T-helper 9 cell (primary cell): ENCODE measurements around the gene PTPRG.

Source experiments
- DNase-seq: peaks from one replicate; pipeline ENCODE4 v3.0.0-alpha.2; 2020

PTPRG gene

GRCh38 chr3:62214850-62215249 is 653.5 kb downstream of the PTPRG start:
- DNase-seq, result no peak

GRCh38 chr3:62220616-62221015 is 659.2 kb downstream of the PTPRG start:
- no peak for DNase-seq

- no peak for DNase-seq
Measured at GRCh38 chr3:62225051-62225450, 663.7 kb downstream of the PTPRG start.

- no peak for DNase-seq
Measured at GRCh38 chr3:62226601-62227339, 665.4 kb downstream of the PTPRG start.

- no peak for DNase-seq
Measured at GRCh38 chr3:62228467-62228866, 667.1 kb downstream of the PTPRG start.

GRCh38 chr3:62229211-62229610 is 667.8 kb downstream of the PTPRG start:
- no peak for DNase-seq

- no peak for DNase-seq
Measured at GRCh38 chr3:62229908-62230307, 668.5 kb downstream of the PTPRG start.

- DNase-seq, result no peak
Measured at GRCh38 chr3:62233065-62233464, 671.7 kb downstream of the PTPRG start.

GRCh38 chr3:62236016-62236415 is 674.6 kb downstream of the PTPRG start:
- DNase-seq, result no peak

GRCh38 chr3:62237286-62237948 is 676.0 kb downstream of the PTPRG start:
- no peak for DNase-seq

GRCh38 chr3:62238003-62238402 is 676.6 kb downstream of the PTPRG start:
- no peak for DNase-seq

GRCh38 chr3:62238431-62238830 is 677.1 kb downstream of the PTPRG start:
- DNase-seq, result no peak

- DNase-seq, result no peak
Measured at GRCh38 chr3:62241279-62241678, 679.9 kb downstream of the PTPRG start.

GRCh38 chr3:62242831-62243509 is 681.6 kb downstream of the PTPRG start:
- no peak for DNase-seq

GRCh38 chr3:62246094-62246493 is 684.7 kb downstream of the PTPRG start:
- no peak for DNase-seq

- no peak for DNase-seq
Measured at GRCh38 chr3:62246985-62247384, 685.6 kb downstream of the PTPRG start.

- DNase-seq, result no peak
Measured at GRCh38 chr3:62248734-62249483, 687.5 kb downstream of the PTPRG start.

GRCh38 chr3:62249484-62249776 is 688.1 kb downstream of the PTPRG start:
- no peak for DNase-seq

- no peak for DNase-seq
Measured at GRCh38 chr3:62249855-62250543, 688.6 kb downstream of the PTPRG start.

GRCh38 chr3:62252438-62253157 is 691.2 kb downstream of the PTPRG start:
- DNase-seq, result no peak

GRCh38 chr3:62253971-62254370 is 692.6 kb downstream of the PTPRG start:
- no peak for DNase-seq

- no peak for DNase-seq
Measured at GRCh38 chr3:62255758-62256157, 694.4 kb downstream of the PTPRG start.
